Kidney (tissue), 2 donors: Measurements from ENCODE around the gene UBE2M. TPM values are rescaled to one million over a fixed set of nuclear protein-coding genes. Genes with fewer than 3 reads are reported as not detected.

ENCODE experiments used
- microRNA-seq: library from miRNA; unstranded; fragments of <30 nt; microRNA quantifications from one replicate; pipeline ENCODE4 v1.2.0, GENCODE V29; 2020
- polyA plus RNA-seq: library from polyadenylated mRNA; stranded (reverse); fragments of 350-450 nt; fragmentation: Illumina TruSeq; extraction: RNeasy Lipid Tissue Mini Kit (QIAGEN cat#74804); gene quantifications from one replicate; pipeline ENCODE4 v1.2.3, GENCODE V29; 2014; ENCODE audit warnings: low read depth, low replicate concordance; ENCODE audit not compliant: insufficient read depth
- total RNA-seq: library from RNA; stranded (reverse); fragmentation: NEBNext Ultra II Directional; extraction: Animal tissue kit (Norgen Biotek cat#: 25700); gene quantifications from one replicate; pipeline ENCODE4 v1.2.1, GENCODE V29; 2021
- donor health status: DM: yes; HTN: yes; CAD: no.

The UBE2M gene
- total and polyA plus RNA-seq, 2 donors from 2014 or later: 60.4 to 98.0 TPM

Small RNAs within 50 kb of the gene (microRNA-seq; reads per million reads assigned to microRNA genes)
- gene MIR6807: not detected

Other genes starting within 250 kb of the UBE2M start
- 3.3 TPM for gene ZSCAN22, start 231.6 kb downstream of the UBE2M start, total RNA-seq
- 1.1 TPM for gene ZSCAN22, start 231.6 kb downstream of the UBE2M start, polyA plus RNA-seq
- 10.9 TPM for gene A1BG, start 205.1 kb downstream of the UBE2M start, total RNA-seq
- 19.0 TPM for gene A1BG, start 205.1 kb downstream of the UBE2M start, polyA plus RNA-seq
- gene ZNF497, start 195.9 kb downstream of the UBE2M start, total RNA-seq: 5.0 TPM
- gene ZNF497, start 195.9 kb downstream of the UBE2M start, polyA plus RNA-seq: 1.7 TPM
- gene ZNF837, start 177.6 kb downstream of the UBE2M start, total RNA-seq: 5.0 TPM
- gene ZNF837, start 177.6 kb downstream of the UBE2M start, polyA plus RNA-seq: 3.6 TPM
- gene RPS5, start 171.3 kb downstream of the UBE2M start, total RNA-seq: 802 TPM
- gene RPS5, start 171.3 kb downstream of the UBE2M start, polyA plus RNA-seq: 929 TPM
- 0.25 TPM for gene RNF225, start 163.0 kb downstream of the UBE2M start, total RNA-seq
- not detected for gene RNF225, start 163.0 kb downstream of the UBE2M start, polyA plus RNA-seq
- 13.0 TPM for gene ZNF584, start 150.0 kb downstream of the UBE2M start, total RNA-seq
- 6.2 TPM for gene ZNF584, start 150.0 kb downstream of the UBE2M start, polyA plus RNA-seq
- 7.8 TPM for gene ZNF132, start 118.5 kb downstream of the UBE2M start, total RNA-seq
- 2.9 TPM for gene ZNF132, start 118.5 kb downstream of the UBE2M start, polyA plus RNA-seq
- gene ZNF324B, start 107.0 kb downstream of the UBE2M start, total RNA-seq: 9.9 TPM
- 3.4 TPM for gene ZNF324B, start 107.0 kb downstream of the UBE2M start, polyA plus RNA-seq
- 13.0 TPM for gene ZNF324, start 91.5 kb downstream of the UBE2M start, total RNA-seq
- gene ZNF324, start 91.5 kb downstream of the UBE2M start, polyA plus RNA-seq: 3.9 TPM
- gene ZNF446, start 82.3 kb downstream of the UBE2M start, total RNA-seq: 13.3 TPM
- 12.6 TPM for gene ZNF446, start 82.3 kb downstream of the UBE2M start, polyA plus RNA-seq
- 10.8 TPM for gene SLC27A5, start 46.6 kb downstream of the UBE2M start, total RNA-seq
- 41.5 TPM for gene SLC27A5, start 46.6 kb downstream of the UBE2M start, polyA plus RNA-seq
- gene ZBTB45, start 38.8 kb downstream of the UBE2M start, total RNA-seq: 16.9 TPM
- gene ZBTB45, start 38.8 kb downstream of the UBE2M start, polyA plus RNA-seq: 7.7 TPM
- 229 TPM for gene TRIM28, start 14.5 kb downstream of the UBE2M start, total RNA-seq
- gene TRIM28, start 14.5 kb downstream of the UBE2M start, polyA plus RNA-seq: 191 TPM
- 142 TPM for gene CHMP2A, start 3.5 kb downstream of the UBE2M start, total RNA-seq
- 294 TPM for gene CHMP2A, start 3.5 kb downstream of the UBE2M start, polyA plus RNA-seq
- gene MZF1, start 14.7 kb upstream of the UBE2M start, total RNA-seq: 38.6 TPM
- 12.9 TPM for gene MZF1, start 14.7 kb upstream of the UBE2M start, polyA plus RNA-seq